Omental fat pad (tissue), 4 donors: ENCODE data around the gene SLC39A11. TPM values are rescaled to one million over a fixed set of nuclear protein-coding genes. Genes with fewer than 3 reads are reported as not detected.
"Not testable (repeated sequence)": the region's sequence is repeated elsewhere in the genome, so short reads cannot be mapped to it uniquely, and the experiment has no call there.

ENCODE experiments used
- ATAC-seq: fragments of 150-250 bp; one replicate; pipeline ENCODE4 v1.9.1; 2016; ENCODE audit warnings: mild to moderate bottlenecking, moderate library complexity; ENCODE audit not compliant: low FRiP score
- DNase-seq: peaks from one replicate; pipeline ENCODE4 v3.0.0-alpha.2; 2019; ENCODE audit warnings: low spot score
- CTCF ChIP-seq, 3 donors: fragments of 450-650 bp; IDR thresholded peaks; one replicate each; pipeline ENCODE4 v1.5.1; 2016 to 2017; ENCODE audit warnings: antibody characterized with exemption in 3 of 3, mild to moderate bottlenecking in 3 of 3, moderate library complexity in 2 of 3
- total RNA-seq, 4 donors: library from RNA; depleted of rRNA; stranded (reverse); fragments of >200 nt; gene quantifications; one replicate each; pipeline ENCODE4 v1.1.0, GENCODE V29; 2016

SLC39A11 gene
- total RNA-seq, 4 donors from 2014 or later: 18.8 to 42.4 (median 31.3) TPM

GRCh38 chr17:73098919-73099318 is 6.4 kb upstream of the SLC39A11 start:
- no peak for TF ChIP-seq CTCF (IDR thresholded peaks at IDR 0.05)
- ATAC-seq (no peak), DNase-seq (no peak)

GRCh38 chr17:73097973-73098765 is 5.7 kb upstream of the SLC39A11 start:
- ATAC-seq, DNase-seq: not testable (repeated sequence)

GRCh38 chr17:73096866-73097265 is 4.4 kb upstream of the SLC39A11 start:
- no peak for TF ChIP-seq CTCF (IDR thresholded peaks at IDR 0.05)
- ATAC-seq (no peak), DNase-seq (no peak)

- DNase-seq (no peak), ATAC-seq (no peak)
- TF ChIP-seq CTCF (IDR thresholded peaks at IDR 0.05): no peak
Measured at GRCh38 chr17:73096211-73096610, 3.7 kb upstream of the SLC39A11 start.

- ATAC-seq: no peak
- no peak for DNase-seq
- no peak for TF ChIP-seq CTCF (IDR thresholded peaks at IDR 0.05)
Measured at GRCh38 chr17:73093286-73093685, 798 bp upstream of the SLC39A11 start.

- no peak for TF ChIP-seq CTCF (IDR thresholded peaks at IDR 0.05)
- DNase-seq (no peak), ATAC-seq (peak; percentile 56)
Measured at GRCh38 chr17:73091770-73092522, 542 bp downstream of the SLC39A11 start.

- DNase-seq: no peak
- no peak for ATAC-seq
- no peak for TF ChIP-seq CTCF (IDR thresholded peaks at IDR 0.05)
Measured at GRCh38 chr17:73091410-73091769, 1.1 kb downstream of the SLC39A11 start.
